GM12892 (cell line): ENCODE results near the gene COL4A1.

Experiments
- POLR2A ChIP-seq: IDR thresholded peaks from 2 replicates; pipeline ENCODE4 v1.6.1; 2011; ENCODE audit warnings: low read depth, low read length, control low read depth
- POLR2AphosphoS5 ChIP-seq: IDR thresholded peaks from 2 replicates; pipeline ENCODE4 v1.6.1; 2011; ENCODE audit warnings: low read depth, low read length, control low read depth

- TF ChIP-seq POLR2A: no peak
- TF ChIP-seq POLR2AphosphoS5: no peak
Measured at GRCh38 chr13:110170882-110171281, 136.1 kb downstream of the COL4A1 start.
